Activated CD8-positive, alpha-beta memory T cell treated with anti-CD3 and anti-CD28 coated beads for 48 hours (primary cell): ENCODE data around the gene BTBD16.

Experiments
- DNase-seq, 3 experiments: peaks; one replicate each; pipeline ENCODE4 v3.0.0-alpha.2; 2020; ENCODE audit warnings: low read depth in 2 of 3, low spot score in 2 of 3

The BTBD16 gene

DNA sequence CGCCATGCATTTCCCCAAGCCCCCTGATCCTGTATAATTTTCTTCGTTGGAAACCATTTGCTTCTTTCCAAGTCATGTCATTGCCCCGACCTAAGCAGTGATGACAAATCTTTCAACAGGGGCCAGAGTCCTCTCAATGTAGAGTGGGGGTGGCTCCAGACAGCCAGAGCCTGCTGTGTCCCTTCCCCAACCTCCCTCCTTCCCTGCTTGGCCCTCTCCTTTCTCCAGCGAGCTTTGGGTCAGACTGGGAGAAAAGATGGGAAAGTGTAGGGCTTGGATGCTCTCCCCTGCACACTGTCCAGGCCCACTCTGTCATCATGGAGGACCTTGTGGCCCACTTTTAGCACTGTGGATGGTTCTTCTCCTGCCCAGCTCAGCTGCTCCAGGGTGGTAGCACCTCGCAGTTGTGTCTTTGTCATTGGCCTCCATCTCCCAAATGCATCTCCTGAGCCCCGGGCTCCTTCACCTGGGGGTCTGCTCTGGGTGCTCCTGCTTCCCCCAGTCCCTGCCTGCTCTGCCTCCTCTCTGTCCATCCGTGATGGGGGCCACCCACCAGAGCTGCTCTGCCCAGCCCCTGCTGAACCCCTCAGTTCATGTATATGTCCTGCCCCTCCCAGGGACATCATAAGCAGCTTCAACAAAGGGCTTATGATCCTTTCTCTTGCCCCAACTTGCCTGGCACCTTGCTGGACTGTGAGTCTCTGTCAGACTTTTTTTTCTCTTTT is 37.5 kb downstream of the BTBD16 start:
- DNase-seq = no peak

DNA sequence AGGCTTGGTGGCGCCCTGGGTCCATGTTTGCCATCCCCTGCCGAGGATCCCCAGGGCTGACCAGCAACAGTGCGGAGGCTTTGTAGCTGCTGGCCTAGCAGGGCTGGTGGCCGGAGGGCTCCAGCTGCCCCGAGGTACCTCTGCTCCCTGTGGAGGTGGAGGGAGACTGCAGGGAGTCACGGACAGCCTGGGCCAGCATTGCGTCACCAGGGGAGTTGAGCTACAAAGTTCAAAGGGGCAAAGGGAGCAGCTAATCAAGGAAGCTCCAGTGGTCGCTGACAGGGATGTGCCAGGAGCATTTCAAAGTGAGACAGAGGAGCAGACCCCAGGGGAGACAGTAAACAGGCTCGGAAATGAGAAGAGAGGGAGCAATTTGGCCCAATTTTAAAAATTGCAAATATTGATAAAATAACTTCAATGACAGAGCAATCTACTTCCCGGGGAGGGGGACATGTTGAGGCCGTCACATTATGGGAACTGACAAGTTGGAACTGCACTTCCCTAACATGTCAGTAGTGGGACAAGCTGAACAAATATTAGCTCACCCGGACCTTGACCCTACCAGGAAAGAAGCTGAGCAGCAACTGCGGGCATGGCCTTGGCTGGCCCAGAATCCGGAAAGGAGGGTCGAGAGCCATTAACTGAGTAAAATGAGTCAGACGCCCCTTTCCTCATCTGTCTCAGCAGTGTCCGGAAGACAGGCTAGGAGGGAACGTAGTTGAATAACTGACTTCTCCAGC is 39.4 kb downstream of the BTBD16 start:
- no peak for DNase-seq

DNA sequence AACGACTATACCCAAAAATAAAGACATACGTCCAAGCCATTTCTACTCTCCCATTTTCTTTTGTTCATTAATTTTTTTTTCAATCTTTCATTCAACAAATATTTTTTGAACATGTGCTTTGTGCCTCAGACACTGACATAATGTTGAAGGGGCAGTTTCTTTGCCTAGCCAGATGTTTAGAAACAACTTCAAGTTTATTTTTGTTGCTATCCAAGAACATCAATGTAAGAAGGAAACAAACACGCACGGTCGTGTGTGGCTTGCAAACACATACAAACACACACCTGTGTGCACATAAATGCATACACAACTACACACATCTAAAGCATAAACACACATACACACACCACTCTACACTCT is 39.9 kb downstream of the BTBD16 start:
- DNase-seq = no peak

DNA sequence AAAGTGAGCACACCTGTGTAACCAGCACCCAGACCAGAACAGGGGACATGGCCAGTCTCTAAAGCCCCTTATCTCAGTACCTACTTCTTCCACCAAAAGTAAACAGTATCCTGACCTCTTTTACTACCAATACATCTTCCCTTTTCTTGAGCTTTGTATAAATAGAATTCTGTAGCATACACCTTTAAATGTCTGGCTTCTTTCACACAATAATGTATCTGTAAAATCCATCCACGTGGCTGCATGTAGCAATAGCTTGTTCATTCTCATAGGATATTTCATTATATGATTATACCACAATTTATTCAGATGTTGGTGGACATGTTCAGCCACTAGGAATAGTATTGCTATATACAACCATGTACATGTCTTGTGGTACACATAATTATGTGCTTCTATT is 40.6 kb downstream of the BTBD16 start:
- no peak for DNase-seq

DNA sequence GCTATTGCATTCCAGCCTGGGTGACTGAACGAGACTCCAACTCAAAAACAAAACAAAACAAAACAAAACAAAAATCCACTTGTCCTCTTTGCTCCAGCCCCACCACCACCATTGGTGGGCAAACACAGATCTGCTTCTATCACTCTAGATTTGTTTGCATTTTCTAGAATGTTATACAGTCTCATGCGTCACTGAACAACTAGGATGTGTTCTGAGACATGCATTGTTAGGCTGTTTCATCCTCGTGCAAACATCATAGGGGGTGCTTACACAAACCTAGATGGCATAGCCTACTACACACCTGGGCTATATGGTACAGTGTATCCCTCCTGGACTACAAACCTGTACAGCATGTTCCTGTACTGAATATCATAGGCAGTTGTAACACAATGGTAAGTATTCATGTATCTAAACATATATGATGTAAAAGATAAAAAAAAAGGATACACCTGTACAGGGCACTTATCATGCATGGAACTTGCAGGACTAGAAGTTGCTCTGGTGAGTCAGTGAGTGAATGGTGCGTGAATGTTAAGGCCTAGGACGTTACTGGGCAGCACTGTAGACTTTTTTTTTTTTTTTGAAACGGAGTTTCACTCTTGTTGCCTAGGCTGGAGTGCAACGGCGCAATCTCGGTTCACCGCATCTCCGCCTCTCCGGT is 45.3 kb downstream of the BTBD16 start:
- DNase-seq = no peak

DNA sequence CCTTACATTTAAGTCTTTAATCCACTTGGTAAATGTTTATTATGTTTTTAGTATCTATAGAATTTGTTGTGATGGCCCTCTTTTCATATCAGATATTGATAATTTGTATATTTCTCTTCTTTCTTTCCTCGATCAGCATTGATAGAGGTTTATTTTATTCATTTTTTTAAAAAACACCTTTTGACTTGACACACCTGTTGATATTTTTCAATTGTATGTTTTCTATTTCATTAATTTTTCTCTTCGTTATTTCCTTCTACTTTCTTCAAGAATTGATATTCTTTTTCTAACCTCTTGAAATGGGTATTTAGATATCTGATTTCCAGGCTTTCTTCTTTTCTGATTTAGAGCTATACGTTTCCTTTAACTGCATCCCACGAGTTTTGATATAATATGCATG is 50.9 kb downstream of the BTBD16 start:
- no peak for DNase-seq

DNA sequence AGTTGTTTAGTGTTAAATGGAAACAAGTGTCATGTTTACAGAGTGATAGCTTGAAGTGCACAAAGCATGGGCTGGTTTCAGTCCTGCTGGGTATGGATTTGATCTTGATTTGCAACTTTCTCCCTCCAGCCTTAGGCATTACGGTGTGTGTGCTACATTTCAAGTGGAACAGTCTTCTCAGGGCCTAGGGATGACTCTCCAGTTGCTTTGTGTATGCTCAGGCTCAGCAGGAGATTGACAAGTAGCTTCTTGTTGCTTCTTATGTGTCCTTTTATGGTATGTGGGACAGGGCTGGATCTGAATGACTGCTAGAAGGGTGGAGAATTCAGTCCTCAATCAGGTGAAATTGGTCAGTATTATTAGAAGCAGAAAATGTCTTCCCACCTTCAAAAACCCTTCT is 52.1 kb downstream of the BTBD16 start:
- no peak for DNase-seq

DNA sequence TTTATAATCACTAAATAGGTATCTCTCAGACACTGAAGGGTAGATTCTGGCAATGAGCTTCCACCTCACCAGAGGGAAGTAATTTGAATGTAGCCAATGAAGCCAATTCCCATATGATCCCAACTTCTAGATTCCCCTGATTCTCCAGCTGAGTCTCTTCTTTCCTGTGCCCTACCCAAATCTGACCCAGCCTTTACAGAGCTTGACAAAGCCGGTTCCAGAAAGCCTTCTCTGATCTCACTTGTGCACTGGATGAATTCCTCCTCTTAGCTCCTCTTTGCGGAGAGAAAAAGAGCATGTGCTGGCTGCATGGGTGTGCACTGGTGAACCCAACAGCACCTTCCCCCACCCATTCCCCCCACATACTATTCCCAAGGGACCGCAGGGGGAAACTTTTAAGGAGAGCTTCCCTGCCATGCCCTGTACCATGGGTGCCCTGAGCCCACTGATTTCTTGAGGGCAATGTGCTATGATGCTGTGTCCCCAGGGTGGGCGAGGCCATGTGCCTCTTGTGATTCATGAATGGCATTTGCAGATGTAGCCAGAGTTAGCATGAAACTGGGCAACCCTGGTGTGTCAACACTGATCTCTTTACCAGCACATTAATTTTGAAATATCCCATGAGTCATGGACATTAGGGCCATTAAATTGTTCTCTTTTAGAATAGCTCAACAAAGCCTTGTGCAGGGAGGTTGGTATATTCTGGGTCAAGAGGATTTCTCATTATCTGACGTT is 53.0 kb downstream of the BTBD16 start:
- no peak for DNase-seq

DNA sequence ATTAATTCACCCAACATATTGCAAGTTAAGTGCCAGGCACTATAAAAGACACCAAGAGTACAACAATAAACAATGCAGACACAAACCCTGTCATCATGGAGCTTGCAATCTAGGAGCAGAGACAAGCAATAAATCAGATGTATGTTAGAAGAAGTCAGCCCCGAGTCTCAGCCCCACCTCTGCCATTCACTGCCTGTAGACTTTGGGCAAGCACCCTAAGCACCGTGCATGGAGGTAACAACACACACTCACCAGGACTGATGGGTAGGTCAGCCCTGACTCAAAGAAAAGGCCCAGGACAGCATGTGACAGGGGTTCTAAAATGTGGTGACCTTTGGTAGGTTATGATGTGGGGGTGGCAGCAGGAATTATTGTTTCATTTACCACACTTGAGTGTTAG is 54.1 kb downstream of the BTBD16 start:
- DNase-seq = no peak

DNA sequence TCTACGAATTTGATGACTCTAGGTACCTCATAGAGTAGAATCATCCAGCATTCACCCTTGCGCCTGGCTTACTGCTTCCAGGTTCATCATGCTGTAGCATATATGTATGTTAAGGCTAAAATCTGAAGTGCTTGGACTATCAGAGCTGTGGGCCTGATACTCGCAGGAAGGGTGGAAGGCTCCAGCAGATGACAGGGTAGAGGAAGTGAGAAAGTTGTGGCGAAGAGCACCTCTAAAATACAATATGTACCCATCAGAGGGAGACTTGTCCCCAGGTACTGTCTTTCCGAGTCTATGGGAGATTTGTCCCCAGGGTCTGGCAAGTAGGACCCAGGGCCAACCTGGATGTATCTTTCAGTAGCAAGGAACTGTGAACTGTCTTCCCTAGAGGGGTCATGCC is 55.3 kb downstream of the BTBD16 start:
- DNase-seq = no peak

DNA sequence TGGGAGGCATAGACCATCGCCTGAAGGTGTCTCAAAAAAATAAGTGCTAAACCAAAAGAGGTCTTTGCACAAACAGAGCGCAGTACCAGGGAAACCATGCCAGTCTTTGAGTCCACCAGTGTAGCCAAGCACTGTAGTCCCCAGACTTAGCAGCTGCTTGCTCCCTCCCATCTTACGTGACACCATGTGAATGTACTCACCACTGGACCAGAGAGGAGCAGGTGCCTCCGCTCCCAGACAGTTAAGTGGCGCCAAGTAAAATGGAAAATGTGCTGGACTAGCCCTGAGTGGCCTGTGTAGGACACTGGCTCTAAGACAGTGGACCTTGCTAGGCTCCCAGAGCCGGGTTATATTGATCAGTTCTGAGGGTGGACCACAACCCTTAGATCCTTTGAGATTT is 55.7 kb downstream of the BTBD16 start:
- no peak for DNase-seq

DNA sequence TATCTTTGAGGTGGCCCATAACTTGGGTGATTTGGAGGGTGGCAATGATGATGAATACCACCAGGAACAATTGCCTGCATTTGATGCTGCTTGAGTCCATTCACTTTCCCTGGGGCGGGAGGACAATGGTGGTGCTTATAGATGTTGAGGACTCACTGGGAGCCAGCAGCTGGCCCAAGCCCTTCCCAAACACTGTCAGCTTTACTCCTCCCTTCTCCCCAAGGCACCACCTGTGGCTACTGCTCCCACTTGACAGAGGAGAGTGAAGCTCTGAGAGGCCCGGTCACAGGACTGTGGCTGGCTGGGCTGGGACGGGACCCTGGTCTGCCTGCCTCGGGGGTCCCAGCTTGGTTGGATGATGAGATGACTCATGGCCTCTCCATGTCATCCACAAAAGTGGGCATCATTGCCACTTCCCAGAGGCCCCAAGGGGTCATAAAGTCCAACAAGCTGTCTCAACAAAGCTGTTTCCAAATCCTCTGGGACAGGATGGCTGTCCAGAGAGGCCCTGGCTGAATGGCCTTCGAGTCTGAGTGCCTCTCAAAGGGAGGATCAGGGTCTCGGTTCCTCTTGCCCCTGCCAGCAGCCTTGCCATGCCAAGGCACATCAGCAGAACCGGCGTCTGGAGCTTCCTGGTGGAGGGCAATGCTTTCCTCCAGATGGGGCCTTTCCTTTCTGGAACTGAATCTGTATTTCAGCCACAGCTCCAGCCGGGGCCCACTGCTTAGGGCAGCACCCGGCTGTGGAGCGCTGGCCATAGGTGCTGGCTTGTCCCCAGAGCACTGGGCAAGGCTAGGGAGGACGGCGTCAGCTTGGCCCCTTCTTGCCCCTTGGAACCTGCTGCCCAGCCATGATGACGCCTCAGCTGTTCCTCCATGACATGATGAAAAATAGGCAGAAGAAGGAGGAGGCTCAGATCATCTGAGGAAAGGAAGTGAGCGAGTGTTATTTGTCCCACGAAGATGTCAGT is 56.4 kb downstream of the BTBD16 start:
- DNase-seq = no peak

DNA sequence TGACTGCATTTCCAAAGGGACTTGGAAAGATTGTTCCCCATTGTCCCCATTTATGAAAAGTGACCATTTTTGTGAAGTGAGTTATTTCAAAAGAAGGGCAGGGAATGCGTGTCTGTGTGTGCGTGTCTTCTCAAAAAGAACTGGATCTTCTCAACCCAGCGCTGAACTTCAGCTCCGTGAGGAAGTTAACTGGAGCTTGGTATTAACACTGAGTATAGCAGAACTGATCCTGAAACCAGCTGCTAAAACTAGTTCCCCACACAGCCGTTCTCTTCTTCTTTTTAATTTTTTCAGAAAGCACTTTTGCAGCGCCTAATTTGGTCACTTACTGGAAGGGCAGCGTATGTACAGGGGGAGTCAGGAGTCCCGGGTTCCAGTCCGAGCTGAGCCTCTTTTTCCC is 57.6 kb downstream of the BTBD16 start:
- DNase-seq = no peak

DNA sequence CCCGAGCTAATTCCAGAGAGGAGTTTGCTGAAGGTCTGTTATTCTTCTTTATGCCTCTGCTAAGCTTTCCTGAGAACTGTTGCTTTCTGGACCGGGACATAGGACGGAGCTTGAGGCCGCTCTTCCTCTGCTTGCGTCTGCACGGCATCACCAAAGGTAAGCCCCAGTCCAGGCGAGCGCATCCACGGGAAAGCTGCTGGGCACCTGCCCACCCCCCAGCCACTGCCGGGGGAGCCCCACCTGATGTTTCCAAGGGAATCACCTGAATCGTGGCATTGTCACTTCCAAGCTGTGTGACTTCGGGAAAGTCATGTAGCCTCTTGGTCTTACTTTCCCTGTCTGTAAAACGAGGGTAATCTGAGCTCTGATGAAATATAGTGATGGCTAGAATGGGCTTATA is 58.3 kb downstream of the BTBD16 start:
- DNase-seq = no peak

DNA sequence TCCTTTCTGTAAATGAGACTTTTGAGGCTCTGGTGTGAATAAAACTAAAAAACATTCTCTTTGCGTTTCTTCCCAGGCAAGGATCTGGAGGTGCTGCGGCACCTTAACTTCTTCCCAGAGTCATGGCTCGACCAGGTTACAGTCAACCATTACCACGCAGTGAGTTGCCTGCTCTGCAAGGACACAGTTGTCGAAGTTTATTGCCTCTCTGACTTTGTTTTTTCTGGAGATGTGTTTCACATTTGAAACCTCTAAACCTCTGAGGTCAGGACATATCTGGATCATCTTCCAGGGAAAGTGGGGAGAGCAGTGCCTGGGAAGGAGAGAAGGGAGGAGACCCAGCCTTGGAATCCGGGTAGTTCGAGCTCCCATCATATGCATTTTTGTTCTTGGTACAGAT is 60.0 kb downstream of the BTBD16 start:
- DNase-seq = no peak

DNA sequence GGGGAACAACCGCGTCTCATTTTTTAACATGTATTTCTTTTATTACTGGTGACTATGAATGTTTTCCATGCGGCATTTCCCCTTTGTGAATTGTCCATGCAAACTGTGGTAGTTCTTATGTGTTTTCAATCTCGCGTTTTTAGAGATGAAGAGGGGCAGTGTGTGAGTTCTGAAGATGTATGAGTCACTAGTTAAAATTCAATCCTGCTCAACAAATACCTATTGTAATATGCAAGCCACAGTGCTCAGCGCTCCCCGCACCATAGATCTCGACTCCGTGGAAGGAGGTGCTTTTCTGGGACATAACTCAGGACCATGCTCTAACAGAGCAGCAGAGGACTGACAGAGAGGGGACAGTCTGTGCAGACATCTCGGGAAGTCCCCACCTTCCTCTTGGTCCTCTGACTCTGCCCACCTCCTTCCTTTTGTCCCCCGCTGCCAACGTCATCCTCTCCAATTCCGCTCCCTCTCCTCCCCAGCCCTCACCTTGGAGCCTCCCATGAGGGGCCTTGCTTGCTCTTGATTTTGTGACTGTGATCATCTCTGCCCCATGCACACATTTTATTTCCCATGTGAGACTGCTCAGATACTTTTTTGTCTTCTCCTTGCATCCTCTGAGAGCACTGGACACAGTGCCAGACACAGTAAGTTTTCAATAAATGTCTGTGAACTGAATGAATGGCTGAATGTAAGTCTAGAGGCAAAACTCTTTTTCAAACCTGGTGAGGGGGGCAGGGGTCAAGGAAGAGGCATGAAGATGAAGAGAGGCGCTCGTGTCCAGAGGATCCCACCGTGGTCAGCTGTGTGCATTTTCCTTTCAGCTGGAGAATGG is 60.7 kb downstream of the BTBD16 start:
- DNase-seq = no peak

DNA sequence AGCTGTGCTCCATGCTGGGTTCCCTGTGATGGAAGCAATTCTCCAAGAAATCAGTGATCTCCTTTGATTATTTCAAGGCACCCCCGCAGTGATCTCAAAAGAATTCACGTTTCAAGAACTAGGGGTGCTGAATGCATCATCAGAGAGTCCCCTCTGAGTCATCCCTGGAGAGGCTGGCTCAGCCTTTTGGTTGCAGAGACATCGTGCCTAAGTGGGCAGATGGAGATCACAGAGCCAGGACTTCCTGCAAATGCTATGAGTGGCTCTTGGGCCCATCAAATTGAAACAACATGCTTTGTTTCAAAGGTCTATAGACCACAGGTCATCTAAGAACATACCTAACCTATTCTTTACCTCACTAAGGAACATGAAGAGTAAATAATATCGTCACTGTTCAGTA is 61.9 kb downstream of the BTBD16 start:
- DNase-seq = no peak

DNA sequence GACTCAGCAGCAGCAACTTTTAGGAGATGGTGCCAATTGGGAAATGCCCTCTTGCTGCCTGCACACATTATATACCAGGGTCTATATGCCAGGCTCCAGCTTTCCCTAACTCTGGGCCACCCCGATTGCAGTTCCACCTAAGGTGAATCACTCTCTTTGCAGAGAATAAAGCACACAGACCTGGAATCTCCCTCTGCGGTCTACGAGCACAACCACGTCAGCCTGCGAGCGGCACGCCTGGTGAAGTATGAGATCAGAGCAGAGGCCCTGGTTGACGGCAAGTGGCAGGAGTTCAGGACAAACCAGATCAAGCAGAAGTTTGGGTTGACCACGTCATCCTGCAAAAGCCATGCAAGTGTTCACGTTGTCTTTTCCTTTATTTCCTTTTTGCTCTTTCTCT is 65.2 kb downstream of the BTBD16 start:
- no peak for DNase-seq

DNA sequence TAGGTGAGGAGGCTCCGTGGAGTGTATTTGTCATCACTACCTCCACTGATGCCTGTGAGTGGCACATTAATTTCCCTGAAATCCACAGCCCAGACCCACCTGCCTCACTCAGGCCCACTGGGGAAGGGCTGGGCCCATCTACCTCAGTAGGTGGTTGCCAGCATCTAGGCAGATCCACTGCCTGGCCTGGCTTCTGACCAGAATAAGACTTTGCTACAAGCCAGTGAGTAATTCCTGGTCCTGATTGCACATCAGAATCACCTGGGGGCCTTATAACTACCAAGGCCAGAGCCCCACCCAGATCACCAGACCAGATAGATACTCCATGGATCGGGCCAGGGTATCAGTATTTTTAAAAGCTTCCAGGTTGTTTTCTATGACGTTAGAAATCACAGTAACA is 65.9 kb downstream of the BTBD16 start:
- DNase-seq = no peak
